GF-D8 (cell line): ENCODE data around the gene ARL5C.

Source experiments
- DNase-seq: peaks from one replicate; lab custom pipeline; 2025; lab: John Stamatoyannopoulos, UW

The ARL5C gene

DNA sequence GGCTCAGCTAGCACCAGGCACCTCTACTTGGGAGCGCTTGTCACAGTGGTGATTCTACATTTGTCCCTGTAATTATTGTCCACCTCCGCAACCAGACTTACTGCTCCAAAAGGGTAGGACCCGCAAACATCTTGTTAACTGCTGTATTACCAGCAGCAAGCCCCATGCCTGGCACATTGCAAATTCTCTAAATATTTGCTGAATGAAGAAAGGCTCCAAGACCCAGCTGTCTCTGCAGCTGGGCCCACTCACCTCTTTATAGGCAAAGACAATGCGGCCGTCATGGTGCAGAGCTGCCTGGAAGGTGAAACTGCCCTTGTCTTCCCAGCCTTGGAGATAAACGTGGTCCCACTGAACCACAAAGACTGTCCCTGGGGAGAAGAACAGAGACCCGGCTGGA lies 58.8 kb downstream of the ARL5C start:
- DNase-seq: no peak
